ENCODE measurements around the gene ZNF480.

DNA sequence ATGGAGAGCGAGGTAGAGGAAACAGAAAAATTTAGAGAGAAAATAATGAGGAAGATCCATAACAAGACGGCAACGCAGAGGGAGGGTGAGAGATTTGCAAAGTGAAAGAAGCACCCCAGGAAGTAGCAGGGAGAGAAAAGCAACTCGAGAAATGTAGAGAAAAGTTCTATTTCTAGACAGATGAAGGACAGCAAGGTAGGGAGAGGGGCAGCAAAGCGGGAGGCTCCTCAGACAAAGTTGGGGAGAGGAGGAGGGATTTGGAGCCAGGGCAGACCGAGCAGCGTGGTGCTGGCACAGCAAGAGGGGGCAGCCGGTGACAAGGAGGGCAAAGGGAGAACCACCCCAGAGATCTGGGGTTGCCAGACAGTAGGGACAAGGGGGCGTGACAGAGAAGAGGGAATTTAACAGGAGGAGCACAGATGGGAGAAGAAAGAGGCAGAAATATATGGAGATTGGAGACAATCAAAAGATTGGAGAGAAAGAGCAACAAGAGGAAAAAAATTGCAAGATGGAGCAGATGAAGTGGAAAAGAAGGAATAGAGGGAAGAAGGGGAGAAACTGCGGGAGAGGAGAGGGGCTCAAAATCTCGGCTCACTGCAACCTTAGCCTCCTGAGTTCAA, 26.6 kb upstream of the ZNF480 start:
- TF ChIP-seq POLR2A (IDR thresholded peaks at IDR 0.05; ENCODE audit: low read length): no peak
- no peak for TF ChIP-seq GATA1 (IDR thresholded peaks at IDR 0.05; ENCODE audit: low read depth, low read length)
